Measurements from ENCODE around the gene UBE3A.

GRCh38 chr15:25385986-25386385 is 52.8 kb downstream of the UBE3A start:
- TF ChIP-seq CTCF (IDR thresholded peaks at IDR 0.05) (no peak), POLR2AphosphoS5 (IDR thresholded peaks at IDR 0.05; ENCODE audit: low read depth, low read length) (no peak), REST (IDR thresholded peaks at IDR 0.05; ENCODE audit: insufficient read depth in 1 of 2, low read depth in 2 of 2, low read length in 1 of 2) (no peak), SIN3A (IDR thresholded peaks at IDR 0.05; ENCODE audit: borderline replicate concordance, insufficient read depth, low read depth, low read length) (no peak)

Measured in Panc1 (cell line).